A549 (cell line): ENCODE results near the gene SERTAD2. TPM values are rescaled to one million over a fixed set of nuclear protein-coding genes. Genes with fewer than 3 reads are reported as not detected.
A peak's percentile ranks its signal among the peaks of the same experiment; 100 is the strongest.

ENCODE experiments used
- ATAC-seq, 2 experiments: fragments of 200-7000 bp in 1 of 2; fragments of >200 bp in 1 of 2; cut with Nextera tagmentation in 1 of 2; cut with Tn5 transposase in 1 of 2; 3 replicates each; pipeline versions ENCODE4 v1.8.0 to v1.9.1; 2018 to 2020; ENCODE audit warnings: mild to moderate bottlenecking in 1 of 2, moderate library complexity in 1 of 2
- CTCF ChIA-PET: fragments of 300-600 bp; sonication (Branson Sonifier 250); formaldehyde crosslinking; extraction: SDS; loops from one replicate; lab custom pipeline; 2021; ENCODE audit warnings: antibody characterized with exemption, inconsistent platforms; lab: Yijun Ruan, JAX
- POLR2A ChIA-PET: fragments of 350-600 bp; formaldehyde crosslinking; extraction: SDS; loops from one replicate; lab custom pipeline; 2021; ENCODE audit warnings: antibody characterized with exemption, inconsistent platforms; lab: Yijun Ruan, JAX
- DNase-seq, 2 experiments: peaks; one replicate each; pipeline versions ENCODE4 v3.0.0 to v3.0.0-alpha.2; 2011 to 2016; ENCODE audit warnings: low read depth in 1 of 2, low spot score in 1 of 2
- FAIRE-seq: peaks from 2 replicates; lab custom pipeline; 2011; peaks lifted over from hg19 to GRCh38; lab: Jason Lieb, UNC
- H3K27ac ChIP-seq, 2 experiments: fragments of >200 bp; sonication (Bioruptor Twin); formaldehyde crosslinking; 3 replicates each; pipeline ENCODE4 v1.5.1; 2016 to 2017
- H3K4me1 ChIP-seq: fragments of >200 bp; sonication (Bioruptor Twin); formaldehyde crosslinking; 3 replicates; pipeline ENCODE4 v1.6.1; 2016
- H3K4me2 ChIP-seq: fragments of >200 bp; sonication (Bioruptor Twin); formaldehyde crosslinking; 3 replicates; pipeline ENCODE4 v1.6.1; 2016
- H3K4me3 ChIP-seq: fragments of >200 bp; sonication (Bioruptor Twin); formaldehyde crosslinking; 3 replicates; pipeline ENCODE4 v1.5.1; 2016
- H3K9me3 ChIP-seq: fragments of >200 bp; sonication (Bioruptor Twin); formaldehyde crosslinking; 3 replicates; pipeline ENCODE4 v1.6.1; 2016
- CBX8 ChIP-seq: fragments of 200-600 bp; sonication (generic); IDR thresholded peaks from 2 replicates; pipeline ENCODE4 v1.6.1; 2016
- CEBPB ChIP-seq, 2 experiments: fragments of >200 bp in 1 of 2; sonication (Bioruptor Twin) in 1 of 2; formaldehyde crosslinking in 1 of 2; IDR thresholded peaks; 2 replicates each; pipeline ENCODE4 v1.6.1; 2012 to 2016
- E2F6 ChIP-seq: IDR thresholded peaks from 2 replicates; pipeline ENCODE4 v1.6.1; 2012; ENCODE audit warnings: low read depth, borderline replicate concordance
- EHMT2 ChIP-seq: fragments of 200-600 bp; sonication (generic); IDR thresholded peaks from 2 replicates; pipeline ENCODE4 v1.6.1; 2016; ENCODE audit warnings: antibody characterized with exemption, low read depth, mild to moderate bottlenecking, moderate library complexity
- HDAC2 ChIP-seq: fragments of 200-600 bp; sonication (generic); IDR thresholded peaks from 2 replicates; pipeline ENCODE4 v1.6.1; 2016
- HOXA7 ChIP-seq: fragments of 250-450 bp; sonication (Bioruptor Pico); IDR thresholded peaks from 2 replicates; pipeline ENCODE4 v1.5.0; 2020; ENCODE audit warnings: mild to moderate bottlenecking, moderate library complexity
- HOXB5 ChIP-seq: fragments of 250-450 bp; sonication (Bioruptor Pico); IDR thresholded peaks from 2 replicates; pipeline ENCODE4 v1.5.0; 2020; ENCODE audit warnings: mild to moderate bottlenecking, moderate library complexity
- KDM5A ChIP-seq: fragments of 200-600 bp; sonication (generic); IDR thresholded peaks from 2 replicates; pipeline ENCODE4 v1.6.1; 2016; ENCODE audit warnings: antibody characterized with exemption, mild to moderate bottlenecking
- MAFK ChIP-seq: fragments of 450-650 bp; IDR thresholded peaks from 2 replicates; pipeline ENCODE4 v1.6.1; 2014; ENCODE audit not compliant: partially characterized antibody
- MYC ChIP-seq: IDR thresholded peaks from 2 replicates; pipeline ENCODE4 v1.6.1; 2012; ENCODE audit warnings: mild to moderate bottlenecking, inconsistent platforms, low read length, improper control_type of control experiment, borderline replicate concordance
- NFE2L2 ChIP-seq: fragments of 150-350 bp; conservative IDR thresholded peaks from 2 replicates; pipeline ENCODE4 v1.6.1; 2014; ENCODE audit warnings: low read length
- NPAS2 ChIP-seq: fragments of 250-450 bp; sonication (Bioruptor Pico); IDR thresholded peaks from 2 replicates; pipeline ENCODE4 v1.8.0; 2022; ENCODE audit warnings: mild to moderate bottlenecking, moderate library complexity, borderline replicate concordance
- NR3C1 ChIP-seq: fragments of >200 bp; sonication (Bioruptor Twin); formaldehyde crosslinking; IDR thresholded peaks from 3 replicates; pipeline ENCODE4 v1.6.1; 2017
- POLR2AphosphoS2 ChIP-seq: conservative IDR thresholded peaks from 2 replicates; pipeline ENCODE4 v1.6.1; 2012; ENCODE audit warnings: low read length, improper control_type of control experiment, inconsistent platforms
- RAD21 ChIP-seq, 2 experiments: fragments of >200 bp in 1 of 2; sonication (Bioruptor Twin) in 1 of 2; formaldehyde crosslinking in 1 of 2; IDR thresholded peaks in 1 of 2; conservative IDR thresholded peaks in 1 of 2; 2 replicates in 1 of 2; 3 replicates in 1 of 2; pipeline ENCODE4 v1.6.1; 2012 to 2018; ENCODE audit warnings: inconsistent platforms in 1 of 2
- SMC3 ChIP-seq: fragments of >200 bp; sonication (Bioruptor Twin); formaldehyde crosslinking; IDR thresholded peaks from 3 replicates; pipeline ENCODE4 v1.6.1; 2018; ENCODE audit warnings: inconsistent platforms
- ZC3H11A ChIP-seq: fragments of 450-650 bp; IDR thresholded peaks from 2 replicates; pipeline ENCODE4 v1.6.1; 2014; ENCODE audit warnings: antibody characterized with exemption, mild to moderate bottlenecking
- ZNF302 ChIP-seq: fragments of 250-450 bp; sonication (Bioruptor Pico); IDR thresholded peaks from 2 replicates; pipeline ENCODE4 v1.9.0; 2021; ENCODE audit warnings: inconsistent platforms, mild to moderate bottlenecking, moderate library complexity
- ZSCAN20 ChIP-seq: fragments of 250-450 bp; sonication (Bioruptor Pico); IDR thresholded peaks from 2 replicates; pipeline ENCODE4 v1.8.0; 2022; ENCODE audit warnings: mild to moderate bottlenecking, moderate library complexity
- WGBS: methylation state at CpG from one replicate; pipeline ENCODE4 v1.1.6; 2017; ENCODE audit errors: missing lambda C conversion rate; 5-methylcytosine and 5-hydroxymethylcytosine counted together
- polyA plus RNA-seq, 4 experiments: library from polyadenylated mRNA; depleted of rRNA in 3 of 4; stranded (reverse); fragments of >200 nt; fragmentation: RNase III in 1 of 4; extraction: RNeasy Plus Mini Kit Qiagen cat#74134 plus additional on column Dnase treatment in 1 of 4; gene quantifications; 2 replicates in 3 of 4; 3 replicates in 1 of 4; pipeline ENCODE4 v1.2.3, GENCODE V29; 2011 to 2017
- TF ChIP-seq, protein P1 (sequence below): fragments of 150-350 bp; IDR thresholded peaks from 2 replicates; pipeline ENCODE4 v1.6.1; 2014; ENCODE audit warnings: low read depth, mild to moderate bottlenecking, low read length
- TF ChIP-seq, protein P2 (sequence below): fragments of 450-650 bp; IDR thresholded peaks from 2 replicates; pipeline ENCODE4 v1.6.1; 2014; ENCODE audit warnings: antibody characterized with exemption

SERTAD2 gene
- polyA plus RNA-seq, 2 of the 4 experiments (the other 2 are of a cell fraction): 11.8 TPM

- Histone ChIP-seq H3K4me1 (peaks cover 15% of the 10 kb centered on the region), H3K4me2 (peak overlapping the region; percentile 13; the same call in 1 of the 3 replicates), H3K27ac (no peak overlapping the region), H3K4me3 (no peak overlapping the region), H3K9me3 (no peaks in the 10 kb centered on the region)
- CTCF ChIA-PET: interaction anchor here (1.4 to 1.5 kb wide), 2 partner anchors 10 to 40 kb away, joined by 4 to 5 read pairs; no protein-coding TSS in a partner anchor
- TF ChIP-seq MYC: no peak
- TF ChIP-seq CBX8: no peak
- TF ChIP-seq E2F6: no peak
- TF ChIP-seq ZSCAN20 (CRISPR knock-in tag): no peak
- no peak for TF ChIP-seq HOXA7
- no peak for TF ChIP-seq NPAS2 (CRISPR knock-in tag)
- no peak for TF ChIP-seq ZNF302
- TF ChIP-seq EHMT2: no peak
- no peak for TF ChIP-seq KDM5A
- TF ChIP-seq, protein P1, sequence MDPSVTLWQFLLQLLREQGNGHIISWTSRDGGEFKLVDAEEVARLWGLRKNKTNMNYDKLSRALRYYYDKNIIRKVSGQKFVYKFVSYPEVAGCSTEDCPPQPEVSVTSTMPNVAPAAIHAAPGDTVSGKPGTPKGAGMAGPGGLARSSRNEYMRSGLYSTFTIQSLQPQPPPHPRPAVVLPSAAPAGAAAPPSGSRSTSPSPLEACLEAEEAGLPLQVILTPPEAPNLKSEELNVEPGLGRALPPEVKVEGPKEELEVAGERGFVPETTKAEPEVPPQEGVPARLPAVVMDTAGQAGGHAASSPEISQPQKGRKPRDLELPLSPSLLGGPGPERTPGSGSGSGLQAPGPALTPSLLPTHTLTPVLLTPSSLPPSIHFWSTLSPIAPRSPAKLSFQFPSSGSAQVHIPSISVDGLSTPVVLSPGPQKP: no peak
- no peak for TF ChIP-seq HDAC2
- TF ChIP-seq ZC3H11A: no peak
- TF ChIP-seq HOXB5 (CRISPR knock-in tag): no peak
- no peak for TF ChIP-seq MAFK
- no peak for TF ChIP-seq RAD21 (conservative IDR thresholded peaks at IDR 0.05 in 1 of 2, IDR thresholded peaks at IDR 0.05 in 1 of 2)
- TF ChIP-seq, protein P2, sequence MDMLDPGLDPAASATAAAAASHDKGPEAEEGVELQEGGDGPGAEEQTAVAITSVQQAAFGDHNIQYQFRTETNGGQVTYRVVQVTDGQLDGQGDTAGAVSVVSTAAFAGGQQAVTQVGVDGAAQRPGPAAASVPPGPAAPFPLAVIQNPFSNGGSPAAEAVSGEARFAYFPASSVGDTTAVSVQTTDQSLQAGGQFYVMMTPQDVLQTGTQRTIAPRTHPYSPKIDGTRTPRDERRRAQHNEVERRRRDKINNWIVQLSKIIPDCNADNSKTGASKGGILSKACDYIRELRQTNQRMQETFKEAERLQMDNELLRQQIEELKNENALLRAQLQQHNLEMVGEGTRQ: no peak
- no peak for TF ChIP-seq SMC3
- TF ChIP-seq NR3C1: no peak
- no peak for TF ChIP-seq POLR2AphosphoS2
- no peak for TF ChIP-seq NFE2L2
- POLR2A ChIA-PET: interaction anchor here (1.1 kb wide), 1 partner anchor 33 kb away, joined by 5 read pairs; the partner anchor contains the start of gene SERTAD2
- DNase-seq (no peak), ATAC-seq (peak in 1 of 2 experiments; percentile 44; a peak in 3 of 6 replicates), FAIRE-seq (no peak)
- 72% methylated on average over 5 of the region's 5 CpGs for WGBS
Measured at GRCh38 chr2:64686283-64686956, 32.7 kb upstream of the SERTAD2 start.

DNA sequence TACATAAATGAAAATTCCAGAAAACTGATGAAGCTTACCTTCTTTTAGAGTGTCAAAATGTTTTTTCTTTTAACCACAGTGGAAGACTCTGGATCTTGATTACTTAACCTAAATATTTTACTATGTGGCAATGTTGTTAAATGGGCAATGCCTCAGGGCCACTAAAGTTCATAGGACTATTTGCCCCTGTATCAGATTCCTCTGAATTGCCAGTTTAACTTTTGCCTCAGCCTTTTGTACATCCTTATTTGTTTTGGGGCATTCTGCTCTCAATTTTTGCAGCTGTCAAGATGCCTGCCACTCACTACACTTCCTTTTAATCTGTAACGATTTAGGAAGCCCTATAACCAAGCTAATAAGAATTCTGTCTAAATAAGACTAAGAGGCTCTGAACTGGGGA, 31.7 kb upstream of the SERTAD2 start:
- peak in 1 of 2 experiments; percentile 40; a peak in 1 of 6 replicates for ATAC-seq
- Histone ChIP-seq H3K4me1 (peaks cover 15% of the 10 kb centered on the region), H3K27ac (no peak overlapping the region), H3K9me3 (no peaks in the 10 kb centered on the region), H3K4me2 (peak overlapping the region; percentile 18; the same call in 1 of the 3 replicates), H3K4me3 (no peak overlapping the region)
- CTCF ChIA-PET: interaction anchor here (0.7 to 1.5 kb wide), 2 partner anchors 39 to 203 kb away, joined by 3 to 4 read pairs; no protein-coding TSS in a partner anchor
- 36% methylated on average over 1 of the region's 1 CpG for WGBS
- DNase-seq: peak in 1 of 2 experiments; percentile 26
- TF ChIP-seq, protein P1: no peak
- TF ChIP-seq CEBPB (IDR thresholded peaks at IDR 0.05): peak in 1 of 2 experiments; percentile 13; a peak in 1 of 4 replicates
- POLR2A ChIA-PET: no interaction called here
- no peak for FAIRE-seq
